Measurements from ENCODE around the gene FGD1.
A peak's percentile ranks its signal among the peaks of the same experiment; 100 is the strongest.
"Not testable (repeated sequence)": the region's sequence is repeated elsewhere in the genome, so short reads cannot be mapped to it uniquely, and the experiment has no call there.

FGD1 gene

DNA sequence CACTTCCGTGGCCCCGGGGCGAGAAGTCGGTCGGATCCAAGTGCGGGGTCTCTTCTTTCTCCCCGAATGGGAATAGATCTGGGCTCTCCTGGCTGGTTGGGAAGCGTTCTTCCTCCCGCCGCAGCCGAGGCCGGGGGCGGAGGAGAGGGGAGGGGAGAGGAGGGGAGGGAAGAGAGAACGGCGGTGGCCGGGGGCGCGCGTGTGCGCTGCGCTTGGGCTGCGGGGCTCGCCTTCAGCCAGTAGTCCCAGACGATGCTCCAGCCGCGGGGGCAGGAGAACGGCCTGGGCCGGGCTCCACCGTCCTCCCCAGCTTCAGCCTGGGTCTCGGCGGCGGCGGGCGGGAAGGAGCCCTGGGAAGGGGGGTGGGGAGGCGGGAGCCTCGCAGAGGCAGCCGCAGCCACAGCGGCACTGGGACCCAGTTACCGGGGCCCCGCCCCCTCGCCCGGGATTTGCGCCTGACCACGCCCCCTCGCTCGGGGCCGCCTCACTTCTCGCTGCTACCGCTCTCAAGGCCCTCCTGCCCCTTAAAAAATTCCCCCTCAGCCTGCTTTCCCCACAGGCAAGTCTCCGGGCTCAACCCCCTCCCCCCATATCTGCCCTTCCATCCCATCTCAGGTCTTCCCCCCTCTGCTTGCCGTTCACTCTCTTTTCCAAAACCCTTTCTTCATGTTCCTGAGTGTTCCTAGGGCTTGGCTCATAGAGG is at the start of gene FGD1:
Gene FGD1 (minus strand): TSS at position 421 of the 703 bp plus-strand sequence. CDS start 802 bp downstream, outside the sequence.
- peak within 1 kb of the TSS; percentile 62 for H3K4me3 ChIP-seq (replicated peaks; ENCODE audit: low read depth, low read length)
- DNase-seq (ENCODE audit: low read depth) = peak; percentile 57
- TF ChIP-seq, protein P1, sequence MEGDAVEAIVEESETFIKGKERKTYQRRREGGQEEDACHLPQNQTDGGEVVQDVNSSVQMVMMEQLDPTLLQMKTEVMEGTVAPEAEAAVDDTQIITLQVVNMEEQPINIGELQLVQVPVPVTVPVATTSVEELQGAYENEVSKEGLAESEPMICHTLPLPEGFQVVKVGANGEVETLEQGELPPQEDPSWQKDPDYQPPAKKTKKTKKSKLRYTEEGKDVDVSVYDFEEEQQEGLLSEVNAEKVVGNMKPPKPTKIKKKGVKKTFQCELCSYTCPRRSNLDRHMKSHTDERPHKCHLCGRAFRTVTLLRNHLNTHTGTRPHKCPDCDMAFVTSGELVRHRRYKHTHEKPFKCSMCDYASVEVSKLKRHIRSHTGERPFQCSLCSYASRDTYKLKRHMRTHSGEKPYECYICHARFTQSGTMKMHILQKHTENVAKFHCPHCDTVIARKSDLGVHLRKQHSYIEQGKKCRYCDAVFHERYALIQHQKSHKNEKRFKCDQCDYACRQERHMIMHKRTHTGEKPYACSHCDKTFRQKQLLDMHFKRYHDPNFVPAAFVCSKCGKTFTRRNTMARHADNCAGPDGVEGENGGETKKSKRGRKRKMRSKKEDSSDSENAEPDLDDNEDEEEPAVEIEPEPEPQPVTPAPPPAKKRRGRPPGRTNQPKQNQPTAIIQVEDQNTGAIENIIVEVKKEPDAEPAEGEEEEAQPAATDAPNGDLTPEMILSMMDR (IDR thresholded peaks at IDR 0.05; ENCODE audit: low read length, missing control alignments) = no peak

- not testable (repeated sequence) for DNase-seq (ENCODE audit: low read depth); H3K4me3 ChIP-seq (replicated peaks; ENCODE audit: low read depth, low read length)
Observed at GRCh38 chrX:54542239-54542638, 46.2 kb upstream of the FGD1 start.

- DNase-seq (ENCODE audit: low read depth) = peak; percentile 65
- TF ChIP-seq, protein P1 (IDR thresholded peaks at IDR 0.05; ENCODE audit: low read length, missing control alignments) = peak; percentile 23
- no peak overlapping the region for H3K4me3 ChIP-seq (replicated peaks; ENCODE audit: low read depth, low read length)
Observed at GRCh38 chrX:54540289-54540688, 44.3 kb upstream of the FGD1 start.

DNA sequence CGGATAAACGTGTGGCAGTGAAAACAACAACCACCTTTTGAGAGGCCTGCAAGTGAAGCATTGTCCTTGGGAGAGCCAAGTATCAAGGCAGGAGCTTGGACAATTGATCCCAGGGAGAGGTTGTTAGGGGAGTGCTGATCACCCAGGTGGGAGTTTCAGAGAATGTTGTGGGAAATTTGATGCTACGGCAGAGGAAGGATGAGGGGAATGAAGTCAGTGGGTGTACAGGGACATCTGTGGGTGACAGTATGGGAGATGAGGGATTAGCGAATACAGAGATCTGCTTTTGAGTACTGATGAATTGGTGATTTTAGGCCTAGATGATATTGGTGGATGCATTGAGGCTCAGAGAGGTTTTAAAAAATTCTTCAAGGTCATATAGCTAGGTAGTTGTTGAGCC is 38.2 kb upstream of the FGD1 start:
- H3K4me3 ChIP-seq (replicated peaks; ENCODE audit: low read depth, low read length) = no peak overlapping the region
- no peak for DNase-seq (ENCODE audit: low read depth)
- TF ChIP-seq, protein P1 (IDR thresholded peaks at IDR 0.05; ENCODE audit: low read length, missing control alignments) = no peak

DNA sequence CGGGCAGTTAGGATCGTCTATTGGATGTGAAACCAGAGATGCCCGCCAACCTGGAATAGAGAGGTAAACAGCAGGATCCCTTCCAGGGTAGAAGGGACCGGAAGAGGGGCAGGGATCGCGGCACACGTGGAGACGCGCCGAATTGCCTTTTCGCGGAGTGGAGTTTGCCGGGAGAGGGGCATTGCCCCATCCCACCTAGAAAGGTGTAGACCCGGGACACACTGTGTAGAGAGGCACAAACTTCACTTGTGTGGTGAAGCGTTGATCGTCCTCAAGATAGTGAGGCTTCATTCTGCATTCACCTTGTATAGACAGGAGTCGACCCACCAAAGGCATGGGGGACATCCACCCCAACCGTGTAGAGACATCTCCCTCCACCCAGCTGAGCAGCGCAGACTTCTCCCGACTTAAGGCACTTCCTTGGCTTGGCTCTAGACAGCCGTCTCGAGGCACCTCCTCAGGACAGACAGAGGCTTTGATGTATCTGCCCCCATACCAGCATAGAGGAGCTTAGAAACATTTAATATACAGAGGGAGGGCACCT is 34.4 kb upstream of the FGD1 start:
- peak overlapping the region; percentile 73 for H3K4me3 ChIP-seq (replicated peaks; ENCODE audit: low read depth, low read length)
- no peak for DNase-seq (ENCODE audit: low read depth)
- TF ChIP-seq, protein P1 (IDR thresholded peaks at IDR 0.05; ENCODE audit: low read length, missing control alignments) = no peak

- peak within 1 kb of the TSS; percentile 73 for H3K4me3 ChIP-seq (replicated peaks; ENCODE audit: low read depth, low read length)
- DNase-seq (ENCODE audit: low read depth) = peak; percentile 85
- TF ChIP-seq, protein P1 (IDR thresholded peaks at IDR 0.05; ENCODE audit: low read length, missing control alignments) = no peak
Observed at GRCh38 chrX:54529552-54530356, 33.7 kb upstream of the FGD1 start, which contains the start of gene GNL3L. Gene GNL3L, plus strand, starts transcription at chrX:54530219. Its CDS starts 2,348 bp downstream, at chrX:54532567.

- TF ChIP-seq, protein P1 (IDR thresholded peaks at IDR 0.05; ENCODE audit: low read length, missing control alignments) = no peak
- DNase-seq (ENCODE audit: low read depth) = no peak
- peak overlapping the region; percentile 73 for H3K4me3 ChIP-seq (replicated peaks; ENCODE audit: low read depth, low read length)
Observed at GRCh38 chrX:54529151-54529550, 33.1 kb upstream of the FGD1 start.
